Activated CD4-positive, alpha-beta T cell treated with anti-CD3 and anti-CD28 coated beads, Interleukin-10, Interleukin-2, amounts not matched to agents 100 ng/mL and 50 ng/mL, durations not matched to agents 16 hours and 8 hours (primary cell): ENCODE data around the gene RAB40B.
A peak's percentile ranks its signal among the peaks of the same experiment; 100 is the strongest.

Experiments used
- DNase-seq: peaks from one replicate; pipeline ENCODE4 v3.0.0-alpha.2; 2020

RAB40B gene

DNA sequence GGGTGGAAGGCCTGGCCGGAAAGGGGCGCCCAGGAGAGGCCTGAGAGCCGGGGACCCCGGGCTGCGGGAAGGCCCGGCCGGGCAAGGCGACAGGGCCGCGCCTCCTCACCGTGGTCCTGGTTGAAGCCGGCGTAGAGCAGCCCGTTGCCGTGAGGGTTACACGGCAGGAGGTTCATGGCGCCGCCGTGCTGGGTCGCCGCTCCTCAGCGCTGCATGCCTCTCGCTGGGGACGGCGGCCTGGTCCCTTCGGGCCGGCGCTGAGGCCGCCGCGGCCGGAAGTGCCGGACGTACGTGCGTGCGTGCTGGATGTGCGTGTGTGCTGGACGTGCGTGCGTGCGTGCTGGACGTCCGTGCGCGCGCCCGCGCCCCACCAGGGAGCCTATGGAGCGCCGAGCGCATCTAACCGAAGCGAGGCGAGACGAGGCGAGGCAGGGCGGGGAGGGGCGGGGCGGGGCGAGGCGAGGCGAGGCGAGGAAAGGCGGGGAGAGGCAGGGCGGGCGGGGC, 50.3 kb downstream of the RAB40B start, which contains the start of gene WDR45B:
Gene WDR45B, minus strand, starts transcription at position 280 of the 504 bp plus-strand sequence. Its CDS starts 104 bp downstream, at position 176.
- peak; percentile 94 for DNase-seq

DNA sequence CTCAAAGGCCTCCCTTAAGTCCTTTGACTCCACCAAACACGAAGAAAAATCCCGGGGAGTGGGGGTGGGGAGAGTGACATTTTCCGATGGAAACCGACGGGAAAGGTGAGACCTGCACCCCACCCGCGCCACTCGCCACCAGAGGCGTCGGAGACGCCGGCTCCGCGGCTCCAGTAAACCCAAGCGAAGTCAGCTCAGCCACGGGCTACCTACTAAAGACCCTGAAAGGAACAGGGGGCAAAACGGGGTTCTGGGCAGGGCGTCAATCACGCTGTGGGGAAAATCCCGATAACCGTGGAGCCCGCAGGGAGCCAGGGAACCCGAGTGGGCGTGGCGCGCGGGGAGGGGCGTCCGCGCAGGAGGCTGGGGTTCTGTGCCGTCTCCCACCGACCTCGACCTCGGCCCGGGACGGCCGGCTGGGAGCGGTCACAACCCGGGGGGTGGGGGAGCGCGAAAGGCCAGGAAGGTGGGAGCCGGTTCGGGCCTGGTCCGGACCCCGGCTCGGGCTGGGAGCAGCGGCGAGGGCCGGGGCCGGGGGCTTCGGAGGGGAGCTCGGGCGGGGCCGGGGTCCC, 50.8 kb downstream of the RAB40B start:
- DNase-seq, result peak; percentile 45

DNA sequence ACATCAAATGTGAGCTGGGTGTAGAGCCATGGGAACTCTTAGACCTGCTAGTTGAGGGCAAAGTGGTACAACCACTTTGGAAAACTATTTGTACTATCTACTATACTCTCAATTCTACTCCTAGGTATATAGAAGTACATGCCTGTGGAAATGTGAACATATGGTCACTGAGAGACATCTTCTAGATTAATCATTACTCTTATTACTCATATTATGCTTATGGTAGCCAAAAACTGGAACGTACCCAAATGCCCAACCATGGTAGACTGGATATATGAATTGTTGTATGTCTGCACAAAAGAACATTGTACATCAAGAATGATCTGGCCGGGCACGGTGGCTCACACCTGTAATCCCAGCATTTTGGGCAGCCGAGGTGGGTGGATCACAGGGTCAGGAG, 53.0 kb downstream of the RAB40B start:
- no peak for DNase-seq

DNA sequence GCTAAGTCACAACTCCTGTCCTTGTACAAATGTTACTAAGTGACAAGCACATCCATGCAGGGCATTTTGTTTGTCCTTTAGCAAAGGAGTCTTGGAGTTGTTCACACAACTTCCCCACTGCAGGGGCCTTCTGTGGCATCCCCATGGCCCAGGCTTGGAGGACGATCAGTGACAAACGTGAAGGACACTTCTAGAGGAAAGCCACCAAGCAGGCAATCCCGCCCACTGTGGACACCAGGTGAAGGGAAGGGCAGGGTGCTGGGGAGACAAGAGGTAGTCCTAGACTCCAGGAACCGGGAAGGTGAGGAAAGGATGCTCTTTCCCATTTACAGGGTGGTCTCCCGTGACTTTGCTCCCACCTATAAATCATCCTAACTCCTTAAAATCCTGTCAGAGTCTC, 54.4 kb downstream of the RAB40B start:
- DNase-seq, result no peak

DNA sequence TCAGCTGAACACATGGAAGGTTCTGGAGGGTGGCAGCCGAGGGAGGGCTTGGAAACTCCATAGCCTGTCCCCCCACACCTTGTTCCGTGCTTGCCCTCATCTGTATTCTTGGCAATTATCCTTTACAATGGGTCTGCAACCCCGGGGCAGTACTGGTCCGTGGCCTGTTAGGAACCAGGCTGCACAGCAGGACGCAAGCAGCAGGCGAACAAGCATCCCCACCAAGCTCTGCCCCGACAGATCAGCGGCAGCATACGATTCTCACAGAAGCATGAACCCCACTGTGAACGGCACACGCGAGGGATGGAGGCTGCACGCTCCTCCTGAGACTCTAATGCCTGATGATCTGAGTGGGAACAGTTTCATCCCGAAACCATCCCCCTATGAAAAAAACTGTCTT, 56.5 kb downstream of the RAB40B start:
- no peak for DNase-seq

DNA sequence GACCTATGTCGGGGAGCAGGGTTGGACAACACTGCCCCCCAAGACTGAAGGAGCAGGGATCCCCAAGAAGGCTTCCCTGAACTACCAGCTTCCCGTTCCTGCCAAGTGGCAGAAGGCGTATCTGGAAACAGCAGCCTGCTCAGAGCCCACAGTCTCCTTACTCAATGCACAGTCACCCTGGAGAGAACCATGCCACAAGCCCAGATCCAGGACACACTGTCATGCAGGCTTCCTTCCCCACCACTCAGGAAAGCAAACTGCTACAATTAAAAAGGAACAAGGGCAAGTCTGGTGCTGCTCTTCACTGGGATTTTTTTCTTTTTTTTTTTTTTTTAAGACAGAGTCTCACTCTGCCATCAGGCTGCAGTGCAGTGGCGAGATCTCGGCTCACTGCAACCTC, 58.5 kb downstream of the RAB40B start:
- no peak for DNase-seq

DNA sequence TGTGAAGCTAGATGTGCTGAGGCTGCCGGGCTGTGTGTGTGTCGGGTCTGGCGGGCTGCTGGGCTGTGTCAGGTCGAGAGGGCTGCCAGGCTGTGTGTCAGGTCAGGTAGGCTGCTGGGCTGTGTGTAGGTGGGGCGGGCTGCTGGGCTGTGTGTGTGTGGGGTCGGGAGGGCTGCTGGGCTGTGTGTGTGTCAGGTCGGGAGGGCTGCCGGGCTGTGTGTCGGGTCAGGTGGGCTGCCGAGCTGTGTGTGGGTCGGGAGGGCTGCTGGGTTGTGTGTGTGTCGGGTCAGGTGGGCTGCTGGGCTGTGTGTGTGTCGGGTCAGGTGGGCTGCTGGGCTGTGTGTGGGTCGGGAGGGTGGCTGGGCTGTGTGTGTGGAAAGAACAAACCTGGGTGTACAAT, 58.9 kb downstream of the RAB40B start:
- no peak for DNase-seq

DNA sequence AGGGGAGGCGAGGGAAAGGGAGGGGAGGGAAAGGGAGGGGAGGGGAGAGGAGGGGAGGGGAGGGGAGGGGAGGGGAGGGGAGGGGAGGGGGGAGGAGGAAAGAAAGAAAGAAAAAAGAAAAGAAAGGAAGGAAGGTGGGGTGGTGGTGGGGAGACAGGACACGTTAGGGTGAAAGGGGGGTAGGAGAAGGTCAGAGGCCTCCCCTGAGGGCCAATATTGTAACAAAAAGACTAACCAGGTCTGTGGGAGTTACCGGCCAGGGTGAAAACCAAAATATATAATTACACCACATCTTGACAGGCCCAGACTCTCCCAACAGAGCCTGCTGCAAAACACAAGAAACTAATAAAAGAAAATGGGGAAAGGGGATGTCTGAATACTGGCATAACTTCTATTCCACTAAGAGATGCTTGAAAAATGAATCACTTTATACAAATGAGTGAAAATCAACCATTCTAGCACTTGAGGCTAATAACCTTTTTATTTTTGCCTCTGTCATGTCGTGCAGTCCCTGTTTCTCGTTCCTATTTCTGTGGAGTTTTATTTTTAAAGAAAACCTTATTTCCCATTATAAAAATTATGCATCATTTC, 60.2 kb downstream of the RAB40B start:
- DNase-seq, result no peak

DNA sequence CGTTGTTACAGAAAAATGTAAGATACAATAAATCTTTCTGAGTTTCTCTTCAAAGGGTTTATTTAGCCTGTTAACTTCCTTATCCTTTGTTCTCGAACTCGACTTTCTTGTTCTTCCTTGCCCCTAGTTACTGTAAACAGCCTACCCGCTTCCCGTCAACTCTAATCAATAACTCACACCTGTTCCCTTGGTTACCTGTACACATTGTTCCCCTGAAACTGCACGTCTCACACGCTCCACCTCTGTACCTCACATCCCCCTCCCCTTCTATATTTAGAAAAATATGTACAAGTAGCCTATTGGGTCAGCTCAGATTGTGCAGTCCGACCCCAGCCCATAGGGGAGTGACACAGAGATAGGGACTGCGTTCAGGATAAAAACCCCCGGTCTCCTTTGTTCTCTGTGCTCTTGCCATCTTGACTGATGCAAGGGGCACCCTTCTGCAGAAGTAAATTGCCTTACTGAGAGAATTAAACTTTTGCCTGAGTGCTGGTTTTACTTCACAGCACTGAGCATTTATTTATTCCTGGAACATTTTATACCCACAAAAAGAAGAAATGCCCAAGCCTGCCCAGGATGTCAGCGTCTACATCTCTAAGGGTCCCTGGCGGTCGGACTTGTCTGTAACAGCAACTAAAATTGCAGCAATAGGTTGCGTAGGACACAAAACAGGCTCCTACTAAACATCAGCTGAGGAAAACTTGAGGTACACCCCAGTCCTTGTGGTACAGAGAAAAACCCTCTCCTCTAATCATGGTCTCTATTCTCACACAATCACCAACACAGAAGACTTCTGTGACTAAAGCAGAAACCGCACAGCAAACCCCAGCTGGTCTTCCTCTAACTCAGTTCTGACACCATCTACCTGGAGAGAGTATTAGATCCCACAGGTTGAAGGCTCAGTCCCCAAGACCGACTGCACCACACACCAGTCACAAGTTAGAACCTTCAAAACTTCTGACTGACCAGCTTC, 61.6 kb downstream of the RAB40B start:
- no peak for DNase-seq

DNA sequence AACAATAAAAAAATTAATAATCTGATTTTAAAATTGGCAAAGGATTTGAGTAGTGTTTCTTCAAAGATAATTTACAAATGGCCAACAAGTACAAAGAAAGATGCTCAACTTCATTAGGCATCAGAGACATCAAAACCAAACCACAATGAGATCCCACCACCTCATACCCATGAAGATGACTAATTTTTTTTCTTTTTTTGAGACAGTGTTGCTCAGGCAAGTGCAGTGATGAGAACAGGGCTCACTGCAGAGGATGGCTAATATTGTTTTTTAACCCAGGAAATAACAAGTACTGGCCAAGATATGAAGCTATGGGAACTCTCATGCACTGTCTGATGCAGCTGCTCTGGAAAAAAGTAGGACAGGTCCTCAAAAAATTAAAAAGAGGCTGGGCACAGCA, 65.2 kb downstream of the RAB40B start:
- DNase-seq, result peak; percentile 49

DNA sequence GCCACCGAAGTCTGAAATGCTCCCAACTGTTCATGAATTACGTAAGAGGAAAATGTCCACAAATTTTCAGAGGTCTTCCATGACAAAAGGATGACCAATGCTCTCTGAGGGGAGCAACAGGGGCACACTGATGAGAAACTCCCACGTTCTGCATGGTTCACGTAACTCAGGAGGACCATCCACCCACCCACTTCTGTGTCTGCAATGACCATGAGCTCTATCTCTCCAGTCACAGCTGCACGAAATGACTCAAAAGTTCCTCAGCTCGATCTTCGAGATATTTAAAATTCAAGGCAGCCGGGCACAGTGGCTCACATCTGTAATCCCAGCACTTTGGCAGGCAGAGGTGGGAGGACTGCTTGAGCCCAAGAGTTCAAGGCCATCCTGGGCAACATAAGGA, 66.0 kb downstream of the RAB40B start:
- DNase-seq, result no peak

DNA sequence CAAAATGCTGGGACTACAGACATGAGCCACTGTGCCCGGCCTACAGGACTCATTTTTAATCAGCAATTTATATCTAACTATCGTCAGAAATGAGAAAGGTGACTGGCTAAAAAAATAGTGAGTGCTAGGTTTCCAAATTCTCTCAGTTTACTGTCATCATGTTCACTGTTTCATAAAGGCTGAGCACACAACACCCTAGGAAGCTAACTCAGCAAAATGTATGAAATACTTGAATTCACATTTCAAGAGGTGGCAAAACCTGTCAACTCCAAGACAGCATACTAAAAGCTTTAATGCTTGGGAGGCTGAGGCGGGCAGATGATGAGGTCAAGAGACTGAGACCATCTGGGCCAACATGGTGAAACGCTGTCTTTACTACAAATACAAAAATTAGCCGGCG, 67.0 kb downstream of the RAB40B start:
- no peak for DNase-seq

DNA sequence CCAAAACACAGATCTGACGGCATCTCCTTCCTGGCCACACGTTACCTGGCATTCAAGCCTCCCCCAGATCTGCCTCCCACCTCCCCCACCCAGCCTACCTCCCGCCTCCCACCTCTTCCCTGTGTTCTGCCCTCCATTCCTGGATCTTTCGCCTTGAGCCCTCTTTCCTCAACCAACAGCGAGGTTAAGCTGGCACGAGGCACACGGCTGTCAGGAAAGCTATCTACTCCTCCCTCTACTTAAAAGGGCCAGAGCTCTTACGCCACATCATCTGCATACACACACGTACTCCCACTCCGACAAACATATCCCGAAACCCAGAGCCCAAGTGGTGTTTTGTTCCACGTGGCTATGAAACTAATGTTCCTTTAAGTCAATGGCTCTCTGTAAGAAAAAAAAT, 68.3 kb downstream of the RAB40B start:
- no peak for DNase-seq

DNA sequence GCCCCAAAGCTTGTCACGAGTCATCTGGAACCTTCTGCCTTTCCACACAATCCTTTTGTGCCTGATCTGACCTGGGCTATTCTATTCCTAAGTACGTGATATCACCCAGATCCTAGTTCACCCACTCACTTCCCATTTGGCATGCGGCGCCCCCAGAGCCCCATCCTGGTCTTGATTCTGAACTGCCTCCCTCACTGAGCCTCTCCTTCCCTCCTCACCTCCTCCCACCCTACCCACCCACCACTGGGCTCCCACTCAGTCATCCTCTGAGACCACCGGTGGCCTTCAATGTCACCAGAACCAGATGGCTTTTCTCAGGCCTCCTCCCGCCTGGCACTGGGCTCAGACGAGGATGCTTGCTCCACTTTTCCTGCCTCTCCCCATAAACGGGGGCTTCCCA, 68.8 kb downstream of the RAB40B start:
- DNase-seq, result no peak

DNA sequence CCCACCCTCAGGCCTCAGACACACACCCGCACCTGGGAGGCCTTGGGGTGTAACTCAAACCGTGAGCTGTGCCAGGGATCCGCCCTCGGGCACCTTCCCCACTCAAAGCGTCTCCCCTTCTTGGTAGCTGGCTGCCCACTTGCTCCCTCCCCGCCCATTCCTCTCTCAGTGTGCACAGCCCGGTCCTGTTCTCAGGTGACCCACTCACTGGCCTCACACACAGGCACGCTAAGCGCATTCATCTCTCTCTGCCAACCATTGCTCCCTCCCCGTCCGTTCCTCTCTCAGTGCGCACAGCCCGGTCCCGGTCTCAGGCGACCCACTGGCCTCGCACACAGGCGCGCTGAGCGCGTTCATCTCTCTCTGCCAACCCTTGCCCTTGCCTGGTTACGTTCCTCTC, 71.1 kb downstream of the RAB40B start:
- no peak for DNase-seq

DNA sequence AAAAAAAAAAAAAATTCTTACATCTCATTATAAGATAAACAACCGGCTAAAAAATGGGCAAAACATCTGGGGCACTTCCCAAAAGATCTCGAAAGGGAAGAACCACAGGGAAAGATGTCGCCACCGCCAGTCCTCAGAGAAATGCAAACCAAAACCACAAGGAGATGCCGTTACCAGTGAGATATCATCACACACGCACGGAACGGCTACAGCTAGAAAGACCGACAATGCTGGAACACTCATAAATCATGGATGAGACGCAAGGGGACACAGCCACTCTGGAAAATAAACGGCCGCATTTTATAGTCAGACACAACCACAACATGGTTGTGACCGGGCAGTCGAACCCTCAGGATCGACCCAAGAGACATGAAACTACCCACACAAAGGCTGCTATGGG, 74.8 kb downstream of the RAB40B start:
- no peak for DNase-seq

DNA sequence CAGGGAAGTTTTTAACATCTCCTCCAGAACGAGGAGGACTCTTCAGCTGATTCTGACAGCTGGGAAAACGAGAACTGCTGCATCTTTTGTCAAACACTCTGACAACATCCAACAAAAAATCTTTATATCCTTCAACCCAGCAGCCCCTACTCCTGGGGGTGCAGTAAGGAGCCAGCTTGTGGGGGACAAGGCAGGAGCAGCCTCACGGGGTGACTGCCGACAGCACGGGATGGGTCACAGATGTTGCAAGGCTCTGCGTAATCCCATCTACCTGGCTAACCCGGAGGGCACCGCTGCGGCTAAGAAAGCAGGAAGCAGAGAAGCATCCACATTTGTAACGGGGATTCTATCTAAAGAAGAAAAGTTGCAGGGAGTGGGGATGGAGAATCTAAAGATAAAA, 78.9 kb downstream of the RAB40B start:
- no peak for DNase-seq

DNA sequence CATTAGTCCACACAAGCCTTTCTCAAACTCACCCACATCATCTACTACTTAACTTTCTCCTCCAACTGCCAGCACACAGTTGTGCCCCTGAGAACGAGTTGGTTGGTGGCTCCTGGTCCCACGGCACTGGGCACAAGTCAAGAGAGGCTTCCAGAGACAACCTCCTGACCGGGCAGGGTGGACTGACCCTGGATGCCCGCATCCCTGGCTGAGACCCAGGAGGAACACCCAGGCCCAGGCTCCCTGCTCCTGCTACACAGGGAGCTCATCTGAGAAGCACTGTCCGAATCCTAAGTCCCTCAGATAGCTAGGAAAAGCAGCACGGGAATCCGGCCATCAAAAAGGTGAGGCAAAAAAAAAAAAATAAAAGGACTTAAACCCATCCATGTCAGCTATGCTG, 79.3 kb downstream of the RAB40B start:
- no peak for DNase-seq

DNA sequence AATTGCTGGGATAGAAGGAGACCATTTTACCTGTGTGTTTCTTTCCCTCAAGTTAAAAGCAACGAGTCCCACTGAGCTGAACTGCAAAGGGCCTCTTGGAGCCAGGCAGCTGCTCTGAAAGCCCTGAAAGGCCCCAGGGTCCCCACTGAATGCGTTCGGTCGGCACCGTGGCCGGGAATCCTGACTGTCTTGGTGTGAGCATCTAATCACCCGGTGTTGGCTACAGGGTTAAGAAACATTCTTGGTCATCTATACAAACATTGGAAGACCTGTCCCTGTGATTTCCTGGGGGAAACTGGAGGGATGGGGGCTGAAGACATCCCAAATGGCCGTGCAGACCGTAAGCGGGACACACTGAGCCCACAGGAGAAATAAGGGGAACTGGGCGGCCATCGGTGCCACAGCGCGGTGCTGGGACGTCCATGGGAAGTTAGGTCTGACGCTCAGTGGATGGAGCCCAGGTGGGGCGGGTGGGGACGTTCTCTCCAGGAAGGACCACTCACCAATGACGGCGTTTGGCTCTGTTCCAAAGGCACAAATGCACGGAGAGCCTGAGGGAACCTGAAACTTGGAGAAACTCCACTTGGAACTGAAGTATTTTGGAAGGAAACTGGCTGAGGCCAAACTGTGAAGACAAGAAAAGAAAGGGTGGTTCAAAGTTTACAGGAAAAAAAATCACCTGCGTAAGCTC, 82.3 kb downstream of the RAB40B start:
- no peak for DNase-seq

DNA sequence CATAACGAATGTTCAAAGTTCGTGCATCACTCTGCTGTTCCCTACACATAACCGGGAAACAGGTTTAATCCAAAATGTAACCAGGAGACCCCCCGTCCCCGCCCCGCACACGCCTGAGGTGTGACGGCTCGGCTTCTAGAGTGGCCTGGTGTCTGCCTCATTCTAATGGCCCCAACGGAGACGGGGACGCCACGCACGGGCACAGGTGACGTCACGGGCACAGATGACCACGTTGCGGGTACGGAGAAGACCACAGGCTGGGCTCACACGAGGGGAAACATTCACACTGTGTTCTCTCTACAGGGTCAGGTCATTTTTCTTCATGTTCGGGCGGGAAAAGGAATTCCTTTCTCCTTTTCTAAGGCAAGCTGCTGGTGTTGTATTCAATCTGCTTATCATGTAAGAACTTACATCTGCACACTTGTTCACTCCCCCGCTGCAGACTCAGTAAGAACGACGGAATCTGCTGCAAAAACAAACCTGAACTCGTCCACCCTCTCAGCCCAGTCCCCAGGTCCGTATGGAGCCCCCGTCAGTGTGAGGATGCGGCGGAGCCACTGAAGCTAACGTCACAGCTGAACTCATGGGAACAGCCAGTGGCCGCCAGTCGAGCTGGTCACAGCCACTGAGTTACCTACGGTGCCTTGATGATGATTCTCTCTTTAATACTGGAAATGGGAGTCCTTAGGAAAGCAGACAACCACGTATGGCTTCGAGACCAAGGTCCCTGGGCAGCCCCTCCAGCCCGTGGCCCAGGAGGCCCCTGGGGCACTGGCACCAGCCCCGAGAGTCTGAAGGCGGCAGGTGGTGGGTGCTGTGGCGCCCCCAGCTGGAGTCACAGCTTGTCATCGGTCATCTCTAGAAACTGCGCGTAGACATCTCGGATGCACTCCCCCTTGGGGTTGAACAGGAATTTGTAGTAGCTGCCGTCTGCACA, 83.1 kb downstream of the RAB40B start:
- DNase-seq, result no peak

DNA sequence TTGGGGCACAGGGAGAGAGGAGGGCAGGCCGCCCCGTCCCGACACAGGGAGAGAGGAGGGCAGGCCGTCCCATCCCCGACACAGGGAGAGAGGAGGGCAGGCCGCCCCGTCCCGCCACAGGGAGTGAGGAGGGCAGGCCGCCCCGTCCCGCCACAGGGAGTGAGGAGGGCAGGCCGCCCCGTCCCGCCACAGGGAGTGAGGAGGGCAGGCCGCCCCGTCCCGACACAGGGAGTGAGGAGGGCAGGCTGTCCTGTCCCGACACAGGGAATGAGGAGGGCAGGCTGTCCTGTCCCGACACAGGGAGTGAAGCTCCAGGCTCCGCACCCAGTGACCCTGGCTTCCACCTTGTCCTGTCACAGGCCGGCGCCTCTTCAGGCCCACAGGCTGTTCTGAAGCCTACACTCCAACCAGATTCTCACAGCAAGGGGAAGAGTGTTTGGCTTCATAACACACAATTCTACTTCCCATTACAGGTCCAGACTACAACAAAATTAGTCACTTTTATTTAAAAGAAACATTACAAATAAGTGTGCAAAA, 84.3 kb downstream of the RAB40B start:
- no peak for DNase-seq
